GM21825 (cell line): ENCODE data around the gene MARCHF3.
A peak's percentile ranks its signal among the peaks of the same experiment; 100 is the strongest.
"Not testable (repeated sequence)": the region's sequence is repeated elsewhere in the genome, so short reads cannot be mapped to it uniquely, and the experiment has no call there.

Source experiments
- ATAC-seq: cut with Tn5 transposase; IDR thresholded peaks from one replicate; pipeline ENCODE4 v1.9.1; 2021; ENCODE audit warnings: mild to moderate bottlenecking, moderate library complexity; ENCODE audit not compliant: unreplicated experiment

The MARCHF3 gene

GRCh38 chr5:126961702-126962101, 68.7 kb downstream of the MARCHF3 start:
- ATAC-seq: peak; percentile 46

- no peak for ATAC-seq
These were observed 69.2 kb downstream of the MARCHF3 start for GRCh38 chr5:126961128-126961527.

GRCh38 chr5:126959188-126959587, 71.2 kb downstream of the MARCHF3 start:
- ATAC-seq: no peak

GRCh38 chr5:126956991-126957390, 73.4 kb downstream of the MARCHF3 start:
- ATAC-seq: no peak

GRCh38 chr5:126954981-126955380, 75.4 kb downstream of the MARCHF3 start:
- no peak for ATAC-seq

GRCh38 chr5:126953640-126954039, 76.7 kb downstream of the MARCHF3 start:
- no peak for ATAC-seq

GRCh38 chr5:126949475-126949874, 80.9 kb downstream of the MARCHF3 start:
- no peak for ATAC-seq

GRCh38 chr5:126948453-126948852, 81.9 kb downstream of the MARCHF3 start:
- ATAC-seq: no peak

- no peak for ATAC-seq
These were observed 82.4 kb downstream of the MARCHF3 start for GRCh38 chr5:126948011-126948355.

GRCh38 chr5:126947146-126948010, 83.0 kb downstream of the MARCHF3 start:
- peak; percentile 97 for ATAC-seq

- ATAC-seq: not testable (repeated sequence)
These were observed 87.5 kb downstream of the MARCHF3 start for GRCh38 chr5:126942908-126943307.

- ATAC-seq: no peak
These were observed 89.0 kb downstream of the MARCHF3 start for GRCh38 chr5:126941403-126941802.

GRCh38 chr5:126939887-126940286, 90.5 kb downstream of the MARCHF3 start:
- no peak for ATAC-seq

- ATAC-seq: no peak
These were observed 91.9 kb downstream of the MARCHF3 start for GRCh38 chr5:126938466-126938865.

GRCh38 chr5:126937771-126938170, 92.6 kb downstream of the MARCHF3 start:
- ATAC-seq: no peak

- ATAC-seq: no peak
These were observed 93.5 kb downstream of the MARCHF3 start for GRCh38 chr5:126936775-126937418.

- no peak for ATAC-seq
These were observed 98.2 kb downstream of the MARCHF3 start for GRCh38 chr5:126931963-126932660.

- no peak for ATAC-seq
These were observed 102.3 kb downstream of the MARCHF3 start for GRCh38 chr5:126928041-126928440.

- ATAC-seq: no peak
These were observed 102.9 kb downstream of the MARCHF3 start for GRCh38 chr5:126927429-126927828.

- ATAC-seq: no peak
These were observed 104.2 kb downstream of the MARCHF3 start for GRCh38 chr5:126926187-126926586.

- no peak for ATAC-seq
These were observed 104.9 kb downstream of the MARCHF3 start for GRCh38 chr5:126925482-126925881.
